Measurements from ENCODE around the gene TENM4.

Gene TENM4

GRCh38 chr11:78735711-78736110, 705.1 kb downstream of the TENM4 start:
- Histone ChIP-seq H3K27me3 (ENCODE audit: control insufficient read depth, insufficient read depth, low read length) (no peaks in the 10 kb centered on the region), H3K36me3 (ENCODE audit: control insufficient read depth, insufficient read depth, low read length) (no peaks in the 10 kb centered on the region), H3K4me3 (ENCODE audit: low read length) (no peak overlapping the region), H3K9me3 (ENCODE audit: control insufficient read depth, low read length) (no peaks in the 10 kb centered on the region), H3K4me1 (ENCODE audit: control insufficient read depth, insufficient read depth, low read length) (no peaks in the 10 kb centered on the region), H3K9ac (ENCODE audit: low read length) (no peak overlapping the region)

GRCh38 chr11:78733031-78733430, 707.8 kb downstream of the TENM4 start:
- Histone ChIP-seq H3K9me3 (ENCODE audit: control insufficient read depth, low read length) (no peaks in the 10 kb centered on the region), H3K27me3 (ENCODE audit: control insufficient read depth, insufficient read depth, low read length) (no peaks in the 10 kb centered on the region), H3K36me3 (ENCODE audit: control insufficient read depth, insufficient read depth, low read length) (no peaks in the 10 kb centered on the region), H3K4me3 (ENCODE audit: low read length) (no peak overlapping the region), H3K4me1 (ENCODE audit: control insufficient read depth, insufficient read depth, low read length) (no peaks in the 10 kb centered on the region), H3K9ac (ENCODE audit: low read length) (no peak overlapping the region)

- no peaks in the 10 kb centered on the region for H3K9me3 ChIP-seq (ENCODE audit: control insufficient read depth, low read length)
- H3K9ac ChIP-seq (ENCODE audit: low read length), result no peak overlapping the region
- H3K4me1 ChIP-seq (ENCODE audit: control insufficient read depth, insufficient read depth, low read length), result no peaks in the 10 kb centered on the region
- H3K27me3 ChIP-seq (ENCODE audit: control insufficient read depth, insufficient read depth, low read length), result no peaks in the 10 kb centered on the region
- H3K4me3 ChIP-seq (ENCODE audit: low read length), result no peak overlapping the region
- no peaks in the 10 kb centered on the region for H3K36me3 ChIP-seq (ENCODE audit: control insufficient read depth, insufficient read depth, low read length)
Observed at GRCh38 chr11:78732246-78732645, 708.6 kb downstream of the TENM4 start.

- H3K4me3 ChIP-seq (ENCODE audit: low read length), result no peak overlapping the region
- H3K4me1 ChIP-seq (ENCODE audit: control insufficient read depth, insufficient read depth, low read length), result no peaks in the 10 kb centered on the region
- H3K27me3 ChIP-seq (ENCODE audit: control insufficient read depth, insufficient read depth, low read length), result no peaks in the 10 kb centered on the region
- no peaks in the 10 kb centered on the region for H3K36me3 ChIP-seq (ENCODE audit: control insufficient read depth, insufficient read depth, low read length)
- H3K9me3 ChIP-seq (ENCODE audit: control insufficient read depth, low read length), result no peaks in the 10 kb centered on the region
- no peak overlapping the region for H3K9ac ChIP-seq (ENCODE audit: low read length)
Observed at GRCh38 chr11:78731027-78731426, 709.8 kb downstream of the TENM4 start.

GRCh38 chr11:78730267-78730824, 710.5 kb downstream of the TENM4 start:
- H3K9ac ChIP-seq (ENCODE audit: low read length), result no peak overlapping the region
- H3K9me3 ChIP-seq (ENCODE audit: control insufficient read depth, low read length), result no peaks in the 10 kb centered on the region
- H3K36me3 ChIP-seq (ENCODE audit: control insufficient read depth, insufficient read depth, low read length), result no peaks in the 10 kb centered on the region
- no peak overlapping the region for H3K4me3 ChIP-seq (ENCODE audit: low read length)
- H3K27me3 ChIP-seq (ENCODE audit: control insufficient read depth, insufficient read depth, low read length), result no peaks in the 10 kb centered on the region
- H3K4me1 ChIP-seq (ENCODE audit: control insufficient read depth, insufficient read depth, low read length), result no peaks in the 10 kb centered on the region

- H3K27me3 ChIP-seq (ENCODE audit: control insufficient read depth, insufficient read depth, low read length), result no peaks in the 10 kb centered on the region
- no peak overlapping the region for H3K4me3 ChIP-seq (ENCODE audit: low read length)
- H3K9ac ChIP-seq (ENCODE audit: low read length), result no peak overlapping the region
- H3K4me1 ChIP-seq (ENCODE audit: control insufficient read depth, insufficient read depth, low read length), result no peaks in the 10 kb centered on the region
- H3K9me3 ChIP-seq (ENCODE audit: control insufficient read depth, low read length), result no peaks in the 10 kb centered on the region
- H3K36me3 ChIP-seq (ENCODE audit: control insufficient read depth, insufficient read depth, low read length), result no peaks in the 10 kb centered on the region
Observed at GRCh38 chr11:78727816-78728215, 713.0 kb downstream of the TENM4 start.

GRCh38 chr11:78725200-78725599, 715.6 kb downstream of the TENM4 start:
- no peak overlapping the region for H3K9ac ChIP-seq (ENCODE audit: low read length)
- no peaks in the 10 kb centered on the region for H3K4me1 ChIP-seq (ENCODE audit: control insufficient read depth, insufficient read depth, low read length)
- H3K4me3 ChIP-seq (ENCODE audit: low read length), result no peak overlapping the region
- no peaks in the 10 kb centered on the region for H3K9me3 ChIP-seq (ENCODE audit: control insufficient read depth, low read length)
- H3K27me3 ChIP-seq (ENCODE audit: control insufficient read depth, insufficient read depth, low read length), result no peaks in the 10 kb centered on the region
- H3K36me3 ChIP-seq (ENCODE audit: control insufficient read depth, insufficient read depth, low read length), result no peaks in the 10 kb centered on the region

- Histone ChIP-seq H3K9me3 (ENCODE audit: control insufficient read depth, low read length) (no peaks in the 10 kb centered on the region), H3K27me3 (ENCODE audit: control insufficient read depth, insufficient read depth, low read length) (no peaks in the 10 kb centered on the region), H3K4me1 (ENCODE audit: control insufficient read depth, insufficient read depth, low read length) (no peaks in the 10 kb centered on the region), H3K36me3 (ENCODE audit: control insufficient read depth, insufficient read depth, low read length) (no peaks in the 10 kb centered on the region), H3K9ac (ENCODE audit: low read length) (no peak overlapping the region), H3K4me3 (ENCODE audit: low read length) (no peak overlapping the region)
Observed at GRCh38 chr11:78722786-78723185, 718.0 kb downstream of the TENM4 start.

GRCh38 chr11:78720281-78720989, 720.4 kb downstream of the TENM4 start:
- Histone ChIP-seq H3K27me3 (ENCODE audit: control insufficient read depth, insufficient read depth, low read length) (no peaks in the 10 kb centered on the region), H3K4me1 (ENCODE audit: control insufficient read depth, insufficient read depth, low read length) (no peaks in the 10 kb centered on the region), H3K4me3 (ENCODE audit: low read length) (no peak overlapping the region), H3K9ac (ENCODE audit: low read length) (no peak overlapping the region), H3K9me3 (ENCODE audit: control insufficient read depth, low read length) (no peaks in the 10 kb centered on the region), H3K36me3 (ENCODE audit: control insufficient read depth, insufficient read depth, low read length) (no peaks in the 10 kb centered on the region)

GRCh38 chr11:78717041-78717440, 723.8 kb downstream of the TENM4 start:
- H3K27me3 ChIP-seq (ENCODE audit: control insufficient read depth, insufficient read depth, low read length), result no peaks in the 10 kb centered on the region
- H3K36me3 ChIP-seq (ENCODE audit: control insufficient read depth, insufficient read depth, low read length), result no peaks in the 10 kb centered on the region
- no peak overlapping the region for H3K4me3 ChIP-seq (ENCODE audit: low read length)
- H3K4me1 ChIP-seq (ENCODE audit: control insufficient read depth, insufficient read depth, low read length), result no peaks in the 10 kb centered on the region
- no peaks in the 10 kb centered on the region for H3K9me3 ChIP-seq (ENCODE audit: control insufficient read depth, low read length)
- no peak overlapping the region for H3K9ac ChIP-seq (ENCODE audit: low read length)

GRCh38 chr11:78715639-78716311, 725.1 kb downstream of the TENM4 start:
- H3K4me3 ChIP-seq (ENCODE audit: low read length), result no peak overlapping the region
- no peak overlapping the region for H3K9ac ChIP-seq (ENCODE audit: low read length)

GRCh38 chr11:78714539-78714938, 726.3 kb downstream of the TENM4 start:
- no peaks in the 10 kb centered on the region for H3K4me1 ChIP-seq (ENCODE audit: control insufficient read depth, insufficient read depth, low read length)
- H3K9ac ChIP-seq (ENCODE audit: low read length), result no peak overlapping the region
- no peaks in the 10 kb centered on the region for H3K27me3 ChIP-seq (ENCODE audit: control insufficient read depth, insufficient read depth, low read length)
- H3K4me3 ChIP-seq (ENCODE audit: low read length), result no peak overlapping the region
- H3K36me3 ChIP-seq (ENCODE audit: control insufficient read depth, insufficient read depth, low read length), result no peaks in the 10 kb centered on the region
- no peaks in the 10 kb centered on the region for H3K9me3 ChIP-seq (ENCODE audit: control insufficient read depth, low read length)

More at GRCh38 chr11:78715639-78716311, 725.1 kb downstream of the TENM4 start:
- Histone ChIP-seq H3K27me3 (ENCODE audit: control insufficient read depth, insufficient read depth, low read length) (no peaks in the 10 kb centered on the region), H3K4me1 (ENCODE audit: control insufficient read depth, insufficient read depth, low read length) (no peaks in the 10 kb centered on the region), H3K36me3 (ENCODE audit: control insufficient read depth, insufficient read depth, low read length) (no peaks in the 10 kb centered on the region), H3K9me3 (ENCODE audit: control insufficient read depth, low read length) (no peaks in the 10 kb centered on the region)

Data from mucosa of stomach (tissue), 1 donor.